ENCODE results near the gene ERCC6L. TPM values are rescaled to one million over a fixed set of nuclear protein-coding genes. Genes with fewer than 3 reads are reported as not detected.

The ERCC6L gene
- total RNA-seq: 1 to 10 TPM; 9.5 to 9.6 TPM

DNA sequence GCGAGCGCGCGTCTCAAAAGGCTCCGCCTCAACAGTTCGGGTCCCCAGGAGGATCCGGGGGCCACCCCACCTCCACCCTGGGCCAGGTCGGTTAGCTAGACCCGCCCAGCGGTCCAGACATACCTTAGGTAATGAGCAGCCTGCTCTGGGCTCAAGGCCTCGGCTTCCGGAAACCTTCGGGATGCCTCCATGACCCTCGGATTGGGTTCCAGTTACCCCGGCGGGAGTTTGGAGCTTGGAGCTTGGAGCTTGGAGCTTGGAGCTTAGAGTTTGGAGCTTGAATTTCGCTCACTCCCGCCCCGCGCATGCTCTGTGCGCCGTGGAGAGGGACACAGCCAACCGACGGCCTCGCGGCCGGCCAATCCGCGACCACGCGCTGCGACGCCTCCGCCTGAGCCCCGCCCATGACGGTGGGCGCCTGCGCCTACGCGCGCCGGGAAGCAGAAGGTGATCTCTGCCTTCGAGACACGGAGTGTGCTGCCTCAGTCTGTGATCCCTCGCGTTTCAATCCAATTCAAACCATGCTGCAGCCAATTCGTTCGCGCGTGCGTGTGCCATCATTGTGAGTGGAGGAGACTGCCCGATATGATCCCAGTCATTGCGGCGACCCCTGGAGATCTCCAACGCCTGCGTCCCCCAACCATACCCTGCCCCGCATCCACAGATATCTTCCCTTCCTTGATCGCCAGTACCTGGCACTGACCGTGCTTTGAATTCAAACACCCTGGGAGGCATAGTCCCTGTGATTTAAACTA, at the start of gene ERCC6L:
ERCC6L (minus strand) TSS at position 307 of the 755 bp plus-strand sequence; CDS start at position 191, 116 bp downstream.
- DNase-seq: peak; percentile 88
- intact Hi-C loops (cut with micrococcal nuclease): loop anchor here (1.0 kb wide), 2 partner anchors 38 to 58 kb away; partner anchors contain the start of genes PIN4 and RPS4X
- H3K4me1 Mint-ChIP-seq (ENCODE audit: low read depth): peaks cover 13% of the 10 kb centered on the region
- CTCF ChIA-PET: interaction anchor here (1.1 to 1.2 kb wide), 2 partner anchors 9 to 30 kb away, joined by 3 to 4 read pairs; no protein-coding TSS in a partner anchor
- H3K27me3 Mint-ChIP-seq (ENCODE audit: low read depth): no peaks in the 10 kb centered on the region
- no peaks in the 10 kb centered on the region for H3K9me3 Mint-ChIP-seq
- peak within 1 kb of the TSS; percentile 79 for H3K4me3 Mint-ChIP-seq
- H3K27ac Mint-ChIP-seq: peak within 1 kb of the TSS; percentile 74
- peaks cover 7% of the 10 kb centered on the region for H3K36me3 Mint-ChIP-seq (ENCODE audit: low read depth)

GRCh38 chrX:72282302-72282701, 43.5 kb upstream of the ERCC6L start:
- intact Hi-C loops (cut with micrococcal nuclease): no loop called here
- H3K9me3 Mint-ChIP-seq: no peaks in the 10 kb centered on the region
- DNase-seq: no peak

DNA sequence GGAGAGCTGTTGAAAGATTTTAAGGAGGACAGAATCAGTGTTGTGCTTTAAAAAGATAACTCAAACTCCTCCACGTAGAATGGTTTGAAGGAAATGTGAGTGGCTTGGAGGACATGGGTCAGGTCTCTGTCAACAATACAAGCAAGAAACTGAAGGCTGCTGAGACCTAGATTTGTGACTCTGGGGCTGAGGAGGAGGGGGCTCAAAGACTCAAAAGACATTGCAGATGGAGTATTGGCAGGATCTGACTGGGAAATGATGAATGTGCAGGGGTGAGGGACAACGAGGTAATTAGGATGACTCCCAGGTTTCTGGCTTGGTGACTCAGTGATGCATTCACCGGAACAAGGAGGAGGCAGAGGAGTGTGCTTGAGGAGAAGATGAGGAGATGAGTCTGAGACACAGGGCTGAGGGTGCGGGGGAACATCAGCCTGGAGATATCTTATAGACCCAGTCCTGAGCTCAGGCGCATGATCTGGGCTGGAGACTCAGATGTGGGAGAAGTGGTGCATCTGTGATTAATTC, 41.6 kb upstream of the ERCC6L start:
- peaks cover 11% of the 10 kb centered on the region for H3K36me3 Mint-ChIP-seq (ENCODE audit: low read depth)
- no peaks in the 10 kb centered on the region for H3K27me3 Mint-ChIP-seq (ENCODE audit: low read depth)
- intact Hi-C loops (cut with micrococcal nuclease): no loop called here
- no peak overlapping the region for H3K27ac Mint-ChIP-seq
- H3K4me1 Mint-ChIP-seq (ENCODE audit: low read depth): peaks cover 1% of the 10 kb centered on the region
- no peaks in the 10 kb centered on the region for H3K9me3 Mint-ChIP-seq
- no peak for DNase-seq
- no peak overlapping the region for H3K4me3 Mint-ChIP-seq
- CTCF ChIA-PET: no interaction called here

More at GRCh38 chrX:72282302-72282701, 43.5 kb upstream of the ERCC6L start:
- CTCF ChIA-PET: no interaction called here
- Mint-ChIP-seq H3K27me3 (ENCODE audit: low read depth) (no peaks in the 10 kb centered on the region), H3K36me3 (ENCODE audit: low read depth) (no peaks in the 10 kb centered on the region), H3K4me3 (no peak overlapping the region), H3K4me1 (ENCODE audit: low read depth) (no peaks in the 10 kb centered on the region), H3K27ac (no peak overlapping the region)

GRCh38 chrX:72276478-72276953, 37.7 kb upstream of the ERCC6L start:
- Mint-ChIP-seq H3K4me3 (peak overlapping the region; percentile 80), H3K27ac (peak overlapping the region; percentile 89), H3K4me1 (ENCODE audit: low read depth) (peaks cover 37% of the 10 kb centered on the region), H3K9me3 (no peaks in the 10 kb centered on the region), H3K27me3 (ENCODE audit: low read depth) (no peaks in the 10 kb centered on the region), H3K36me3 (ENCODE audit: low read depth) (peaks cover 45% of the 10 kb centered on the region)
- CTCF ChIA-PET: interaction anchor here (0.7 to 3.3 kb wide), 4 partner anchors 8 to 96 kb away, joined by 4 to 19 read pairs (median 6); no protein-coding TSS in a partner anchor
- intact Hi-C loops (cut with micrococcal nuclease): loop anchor here (10.0 kb wide), 1 partner anchor 262 kb away; no protein-coding TSS in a partner anchor
- DNase-seq: no peak

DNA sequence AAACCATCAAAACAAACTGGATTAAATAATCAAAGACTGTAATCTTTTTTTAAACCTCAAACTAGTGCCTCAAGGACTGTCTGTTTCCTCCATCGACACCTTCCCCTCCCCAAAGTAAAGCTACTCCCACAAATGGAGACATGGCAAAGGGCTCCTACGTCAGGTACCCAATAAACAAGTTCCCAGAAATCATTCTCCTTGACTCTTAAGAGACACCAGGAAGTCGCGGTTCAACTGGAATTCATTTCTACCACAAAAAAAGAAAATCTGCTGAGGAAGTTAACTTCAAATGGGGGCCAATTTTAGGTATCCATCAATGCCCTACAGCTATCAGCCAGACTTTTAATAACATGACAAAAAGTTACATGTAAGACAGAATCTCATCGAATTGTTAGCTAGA, 35.7 kb upstream of the ERCC6L start:
- H3K27ac Mint-ChIP-seq: peak overlapping the region; percentile 89
- CTCF ChIA-PET: no interaction called here
- peaks cover 50% of the 10 kb centered on the region for H3K36me3 Mint-ChIP-seq (ENCODE audit: low read depth)
- H3K27me3 Mint-ChIP-seq (ENCODE audit: low read depth): no peaks in the 10 kb centered on the region
- DNase-seq: no peak
- peak overlapping the region; percentile 80 for H3K4me3 Mint-ChIP-seq
- H3K9me3 Mint-ChIP-seq: no peaks in the 10 kb centered on the region
- intact Hi-C loops (cut with micrococcal nuclease): loop anchor here (10.0 kb wide), 1 partner anchor 260 kb away; no protein-coding TSS in a partner anchor
- peaks cover 48% of the 10 kb centered on the region for H3K4me1 Mint-ChIP-seq (ENCODE audit: low read depth)

- Mint-ChIP-seq H3K27me3 (ENCODE audit: low read depth) (no peaks in the 10 kb centered on the region), H3K4me1 (ENCODE audit: low read depth) (peaks cover 49% of the 10 kb centered on the region), H3K4me3 (peak overlapping the region; percentile 80), H3K9me3 (no peaks in the 10 kb centered on the region), H3K36me3 (ENCODE audit: low read depth) (peaks cover 52% of the 10 kb centered on the region), H3K27ac (peak overlapping the region; percentile 89)
- CTCF ChIA-PET: no interaction called here
- intact Hi-C loops (cut with micrococcal nuclease): loop anchor here (10.0 kb wide), 1 partner anchor 259 kb away; no protein-coding TSS in a partner anchor
- no peak for DNase-seq
These were observed 34.9 kb upstream of the ERCC6L start for GRCh38 chrX:72273718-72274117.

DNA sequence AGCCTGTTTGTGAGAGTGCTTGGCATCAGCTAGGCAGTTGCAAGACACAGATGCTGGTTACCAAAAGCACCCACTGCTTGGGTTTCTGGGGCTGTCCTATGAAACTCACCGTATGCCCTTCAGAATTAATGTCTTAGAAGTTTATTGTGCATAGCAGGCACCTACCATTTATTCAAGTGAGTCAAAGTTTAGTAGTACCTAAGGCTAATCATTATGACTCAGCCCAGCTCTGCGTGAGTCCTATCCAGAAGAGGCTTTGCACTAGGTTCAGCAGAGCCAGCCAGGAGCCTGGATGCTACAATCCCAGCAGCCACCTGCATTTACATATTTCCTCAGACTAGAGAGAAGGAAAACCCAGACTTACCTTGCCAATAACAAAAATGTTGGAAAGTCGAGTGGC, 34.0 kb upstream of the ERCC6L start:
- Mint-ChIP-seq H3K36me3 (ENCODE audit: low read depth) (peaks cover 55% of the 10 kb centered on the region), H3K9me3 (no peaks in the 10 kb centered on the region), H3K27me3 (ENCODE audit: low read depth) (no peaks in the 10 kb centered on the region), H3K4me1 (ENCODE audit: low read depth) (peaks cover 49% of the 10 kb centered on the region), H3K4me3 (peak overlapping the region; percentile 24), H3K27ac (peak overlapping the region; percentile 89)
- DNase-seq: peak; percentile 18
- CTCF ChIA-PET: no interaction called here
- intact Hi-C loops (cut with micrococcal nuclease): loop anchor here (10.0 kb wide), 1 partner anchor 258 kb away; no protein-coding TSS in a partner anchor

DNA sequence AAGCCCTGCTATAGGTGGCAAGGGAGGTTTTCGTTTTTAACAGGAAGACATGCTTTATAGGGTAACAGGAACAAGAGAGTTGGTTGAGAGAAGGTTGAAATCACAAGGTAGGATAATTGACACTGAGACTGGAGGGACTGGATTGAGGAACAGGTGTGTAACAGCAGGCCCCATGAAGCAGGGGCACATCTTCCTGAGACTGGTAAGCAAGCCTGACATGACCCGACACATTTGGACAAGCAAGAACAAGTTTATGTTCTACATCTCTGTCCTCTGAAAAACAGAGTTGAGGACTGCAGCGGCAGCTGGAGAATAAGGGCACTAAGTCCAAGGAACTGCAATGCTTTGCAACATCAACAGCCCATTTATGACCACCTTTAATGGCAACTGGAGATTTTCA, 33.0 kb upstream of the ERCC6L start:
- peaks cover 49% of the 10 kb centered on the region for H3K4me1 Mint-ChIP-seq (ENCODE audit: low read depth)
- intact Hi-C loops (cut with micrococcal nuclease): loop anchor here (10.0 kb wide), 1 partner anchor 257 kb away; no protein-coding TSS in a partner anchor
- peak overlapping the region; percentile 20 for H3K4me3 Mint-ChIP-seq
- no peak for DNase-seq
- CTCF ChIA-PET: interaction anchor here (0.9 kb wide), 1 partner anchor 26 kb away, joined by 3 read pairs; no protein-coding TSS in a partner anchor
- H3K27me3 Mint-ChIP-seq (ENCODE audit: low read depth): no peaks in the 10 kb centered on the region
- H3K27ac Mint-ChIP-seq: peak overlapping the region; percentile 89
- peaks cover 55% of the 10 kb centered on the region for H3K36me3 Mint-ChIP-seq (ENCODE audit: low read depth)
- H3K9me3 Mint-ChIP-seq: no peaks in the 10 kb centered on the region

- CTCF ChIA-PET: interaction anchor here (0.9 kb wide), 1 partner anchor 26 kb away, joined by 3 read pairs; no protein-coding TSS in a partner anchor
- intact Hi-C loops (cut with micrococcal nuclease): loop anchor here (10.0 kb wide), 1 partner anchor 256 kb away; no protein-coding TSS in a partner anchor
- H3K36me3 Mint-ChIP-seq (ENCODE audit: low read depth): peaks cover 55% of the 10 kb centered on the region
- H3K4me1 Mint-ChIP-seq (ENCODE audit: low read depth): peaks cover 49% of the 10 kb centered on the region
- H3K27me3 Mint-ChIP-seq (ENCODE audit: low read depth): no peaks in the 10 kb centered on the region
- peak overlapping the region; percentile 89 for H3K27ac Mint-ChIP-seq
- H3K4me3 Mint-ChIP-seq: peak overlapping the region; percentile 20
- H3K9me3 Mint-ChIP-seq: no peaks in the 10 kb centered on the region
- no peak for DNase-seq
These were observed 32.4 kb upstream of the ERCC6L start for GRCh38 chrX:72271091-72271788.

GRCh38 chrX:72270316-72270866, 31.6 kb upstream of the ERCC6L start:
- Mint-ChIP-seq H3K9me3 (no peaks in the 10 kb centered on the region), H3K27ac (peak overlapping the region; percentile 84), H3K27me3 (ENCODE audit: low read depth) (no peaks in the 10 kb centered on the region), H3K4me3 (no peak overlapping the region), H3K4me1 (ENCODE audit: low read depth) (peaks cover 47% of the 10 kb centered on the region), H3K36me3 (ENCODE audit: low read depth) (peaks cover 46% of the 10 kb centered on the region)
- CTCF ChIA-PET: no interaction called here
- intact Hi-C loops (cut with micrococcal nuclease): loop anchor here (10.0 kb wide), 1 partner anchor 256 kb away; no protein-coding TSS in a partner anchor
- DNase-seq: no peak

GRCh38 chrX:72269671-72270251, 30.9 kb upstream of the ERCC6L start:
- Mint-ChIP-seq H3K9me3 (no peaks in the 10 kb centered on the region), H3K27ac (peak overlapping the region; percentile 84), H3K36me3 (ENCODE audit: low read depth) (peaks cover 40% of the 10 kb centered on the region), H3K4me3 (no peak overlapping the region), H3K4me1 (ENCODE audit: low read depth) (peaks cover 43% of the 10 kb centered on the region), H3K27me3 (ENCODE audit: low read depth) (no peaks in the 10 kb centered on the region)
- intact Hi-C loops (cut with micrococcal nuclease): loop anchor here (10.0 kb wide), 1 partner anchor 255 kb away; no protein-coding TSS in a partner anchor
- DNase-seq: peak; percentile 57
- CTCF ChIA-PET: interaction anchor here (0.9 to 1.1 kb wide), 2 partner anchors 31 to 88 kb away, joined by 3 to 4 read pairs; partner anchors contain the start of genes ERCC6L and PIN4

Measured in activated naive CD4-positive, alpha-beta T cell treated with anti-CD3 and anti-CD28 coated beads for 36 hours (primary cell).